Activated CD4-positive, alpha-beta T cell treated with anti-CD3 and anti-CD28 coated beads, Interleukin-2, amount 10 ng/mL, durations not matched to agents 7 days and 5 days (primary cell): Measurements from ENCODE around the gene MAL. TPM values are rescaled to one million over a fixed set of nuclear protein-coding genes. Genes with fewer than 3 reads are reported as not detected.
A peak's percentile ranks its signal among the peaks of the same experiment; 100 is the strongest.

Experiments
- CTCF ChIA-PET: fragments of 350-600 bp; sonication (Branson Sonifier 250); formaldehyde crosslinking; loops from one replicate; lab custom pipeline; 2021; ENCODE audit warnings: antibody characterized with exemption; lab: Charles Lee
- POLR2A ChIA-PET: fragments of 350-600 bp; sonication (Branson Sonifier 250); formaldehyde crosslinking; loops from one replicate; lab custom pipeline; 2021; ENCODE audit warnings: antibody characterized with exemption; lab: Charles Lee
- DNase-seq: peaks from one replicate; pipeline ENCODE4 v3.0.0-alpha.2; 2020
- H3K27ac Mint-ChIP-seq: one replicate; pipeline ENCODE4 v1.8.0; 2021; ENCODE audit warnings: mild to moderate bottlenecking, moderate library complexity, mixed read lengths
- H3K27me3 Mint-ChIP-seq: one replicate; pipeline ENCODE4 v1.8.0; 2021; ENCODE audit warnings: mixed read lengths
- H3K36me3 Mint-ChIP-seq: one replicate; pipeline ENCODE4 v1.8.0; 2021; ENCODE audit warnings: low read depth, mixed read lengths
- H3K4me1 Mint-ChIP-seq: one replicate; pipeline ENCODE4 v1.8.0; 2021; ENCODE audit warnings: mixed read lengths
- H3K4me3 Mint-ChIP-seq: one replicate; pipeline ENCODE4 v1.8.0; 2021; ENCODE audit warnings: mild to moderate bottlenecking, moderate library complexity, mixed read lengths
- H3K9me3 Mint-ChIP-seq: one replicate; pipeline ENCODE4 v1.8.0; 2021; ENCODE audit warnings: mixed read lengths
- total RNA-seq, 2 experiments: library from RNA; stranded (reverse); gene quantifications; one replicate each; pipeline ENCODE4 v1.2.3, GENCODE V29; 2021

Gene MAL
- total RNA-seq, 2 experiments from 2014 or later, result 237 to 339 TPM

DNA sequence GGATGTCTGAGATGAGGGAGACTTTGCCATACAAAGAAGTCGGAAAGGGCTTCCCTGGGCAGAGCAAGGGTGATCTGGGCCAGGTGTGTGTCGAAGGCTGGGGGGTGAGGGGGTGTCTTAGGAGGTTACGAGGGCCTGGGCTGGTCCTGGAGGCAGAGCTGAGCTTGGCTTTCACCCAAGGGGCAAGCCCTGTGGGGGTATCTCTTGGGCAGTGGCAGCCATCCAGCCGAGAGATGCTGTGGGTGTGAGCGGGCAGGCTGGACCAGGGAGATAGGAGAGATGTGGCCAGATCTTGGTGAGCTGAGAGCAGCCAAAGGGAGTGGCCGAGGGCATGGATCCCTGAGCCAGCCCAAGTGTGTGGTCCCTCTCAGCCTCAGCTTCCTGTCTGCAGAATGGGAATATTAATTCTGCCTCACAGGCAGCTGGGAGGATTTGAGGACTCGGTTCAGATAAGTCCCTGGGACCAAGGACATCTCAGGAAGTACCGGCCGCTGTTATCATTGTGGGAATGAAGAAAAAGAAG lies 33.0 kb downstream of the MAL start:
- DNase-seq, result no peak
- H3K27me3 Mint-ChIP-seq, result no peaks in the 10 kb centered on the region
- no peaks in the 10 kb centered on the region for H3K9me3 Mint-ChIP-seq
- peaks cover 21% of the 10 kb centered on the region for H3K36me3 Mint-ChIP-seq
- H3K4me1 Mint-ChIP-seq, result peaks cover 63% of the 10 kb centered on the region
- POLR2A ChIA-PET, result no interaction called here
- peak overlapping the region; percentile 41 for H3K27ac Mint-ChIP-seq
- H3K4me3 Mint-ChIP-seq, result no peak overlapping the region
- CTCF ChIA-PET, result interaction anchor here (4.5 kb wide), 1 partner anchor 18 kb away, joined by 13 read pairs; no protein-coding TSS in a partner anchor

DNA sequence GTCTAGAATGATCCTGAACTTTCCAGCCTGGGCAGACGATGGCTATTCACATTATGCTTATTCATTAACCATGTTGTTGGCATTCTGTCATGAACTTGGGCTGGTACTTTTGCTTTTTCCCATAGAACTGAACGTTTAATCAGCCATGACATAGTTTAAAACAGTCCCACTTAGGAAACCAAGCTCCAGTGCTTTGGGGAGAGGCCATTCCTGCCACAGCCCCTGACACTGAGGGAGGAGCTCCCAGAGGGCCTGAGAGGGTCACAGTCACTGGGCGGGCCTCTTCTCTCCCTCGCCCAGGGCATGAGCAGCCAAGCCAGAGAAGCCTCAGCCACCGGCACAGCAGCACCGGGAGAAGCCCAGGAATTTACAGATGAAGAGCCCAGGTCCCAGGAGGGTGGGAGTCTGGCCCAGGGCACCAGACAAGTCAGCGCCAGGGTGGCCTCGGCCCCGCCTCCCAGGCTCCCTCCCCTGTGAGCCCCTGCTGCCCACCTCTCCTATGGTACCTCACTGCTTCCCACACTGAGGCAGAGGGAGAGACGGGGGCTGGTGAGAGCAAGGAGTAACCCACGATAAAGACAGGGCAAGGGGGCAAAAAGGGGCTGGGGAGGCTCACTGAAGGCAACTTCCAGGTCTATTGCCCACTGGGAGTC lies 33.6 kb downstream of the MAL start:
- H3K9me3 Mint-ChIP-seq, result no peaks in the 10 kb centered on the region
- peak overlapping the region; percentile 68 for H3K27ac Mint-ChIP-seq
- H3K4me3 Mint-ChIP-seq, result no peak overlapping the region
- ChIA-PET CTCF (no interaction called here), POLR2A (no interaction called here)
- peaks cover 15% of the 10 kb centered on the region for H3K36me3 Mint-ChIP-seq
- peaks cover 64% of the 10 kb centered on the region for H3K4me1 Mint-ChIP-seq
- DNase-seq, result no peak
- no peaks in the 10 kb centered on the region for H3K27me3 Mint-ChIP-seq

DNA sequence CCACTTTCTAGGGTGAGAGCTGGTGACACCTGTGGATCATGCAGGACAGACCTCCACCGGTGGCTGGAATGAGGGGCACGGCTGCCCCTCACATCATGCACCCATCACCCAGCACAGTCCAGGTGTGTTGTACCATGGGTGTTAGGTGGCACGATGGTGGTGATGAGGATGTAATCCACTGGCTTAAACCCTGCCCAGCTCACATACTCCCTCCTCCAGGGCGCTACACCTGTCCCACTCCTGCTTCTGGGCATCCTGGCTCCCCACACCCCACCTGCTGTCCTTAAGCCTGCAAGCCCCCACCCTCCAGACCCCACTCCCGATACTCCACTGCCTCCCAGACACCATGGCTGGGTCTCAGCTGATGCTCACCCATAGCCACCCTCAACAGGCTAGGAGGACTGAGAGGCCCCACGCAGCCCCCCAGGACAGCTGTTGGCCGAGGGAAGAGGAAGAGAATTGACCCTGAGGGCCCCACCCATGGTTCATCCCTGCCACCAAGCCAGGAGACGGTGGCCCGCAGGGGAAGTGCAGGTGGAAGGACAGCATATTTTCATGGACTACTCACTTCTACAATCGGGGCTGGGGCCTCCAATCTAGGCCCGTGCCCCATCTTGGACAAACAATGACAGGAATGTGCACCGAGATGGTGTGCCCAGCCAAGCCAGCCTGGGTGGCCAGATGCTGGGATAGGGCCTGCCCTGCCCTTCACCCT lies 34.3 kb downstream of the MAL start:
- H3K4me1 Mint-ChIP-seq, result peaks cover 60% of the 10 kb centered on the region
- CTCF ChIA-PET, result no interaction called here
- H3K27me3 Mint-ChIP-seq, result no peaks in the 10 kb centered on the region
- H3K36me3 Mint-ChIP-seq, result peaks cover 10% of the 10 kb centered on the region
- DNase-seq, result no peak
- POLR2A ChIA-PET, result no interaction called here
- no peaks in the 10 kb centered on the region for H3K9me3 Mint-ChIP-seq
- H3K4me3 Mint-ChIP-seq, result no peak overlapping the region
- no peak overlapping the region for H3K27ac Mint-ChIP-seq

DNA sequence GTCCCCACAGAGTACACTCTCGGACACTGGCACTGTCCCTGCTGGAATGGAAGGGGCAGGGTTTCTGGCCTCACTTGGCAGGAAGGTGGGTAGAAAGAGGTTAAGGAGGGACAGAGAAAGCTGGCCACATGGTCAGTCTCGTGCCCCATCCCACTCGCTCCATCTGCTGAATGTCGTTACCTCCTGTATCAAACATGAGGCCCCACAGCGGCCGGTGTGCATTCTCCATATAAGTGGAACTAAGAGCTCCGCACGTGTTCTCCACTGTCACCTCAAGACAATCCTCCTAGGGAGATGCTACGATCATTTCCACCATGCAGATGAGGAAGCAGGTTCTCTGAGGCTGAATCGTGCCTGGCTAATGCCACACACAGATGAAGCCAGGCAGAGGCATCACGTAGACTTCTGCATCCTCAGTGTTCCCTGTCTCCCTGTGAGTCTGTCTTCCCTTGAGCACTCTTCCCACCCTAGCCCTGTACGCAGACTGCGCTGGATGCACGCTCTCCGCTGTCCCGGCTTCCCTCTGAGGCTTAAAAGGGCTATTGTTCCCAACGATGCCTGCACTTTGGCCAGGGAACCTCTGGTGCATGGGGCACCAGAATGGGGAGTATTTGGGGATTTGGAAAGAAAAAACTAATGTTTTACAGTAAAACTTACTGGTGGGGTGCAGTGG lies 35.1 kb downstream of the MAL start:
- peak overlapping the region; percentile 91 for H3K27ac Mint-ChIP-seq
- DNase-seq, result no peak
- no peaks in the 10 kb centered on the region for H3K27me3 Mint-ChIP-seq
- CTCF ChIA-PET, result interaction anchor here (1.4 to 8.6 kb wide), 3 partner anchors 8 to 19 kb away, joined by 4 to 92 read pairs (median 4); no protein-coding TSS in a partner anchor
- no peak overlapping the region for H3K4me3 Mint-ChIP-seq
- peaks cover 7% of the 10 kb centered on the region for H3K36me3 Mint-ChIP-seq
- no peaks in the 10 kb centered on the region for H3K9me3 Mint-ChIP-seq
- POLR2A ChIA-PET, result no interaction called here
- H3K4me1 Mint-ChIP-seq, result peaks cover 54% of the 10 kb centered on the region

DNA sequence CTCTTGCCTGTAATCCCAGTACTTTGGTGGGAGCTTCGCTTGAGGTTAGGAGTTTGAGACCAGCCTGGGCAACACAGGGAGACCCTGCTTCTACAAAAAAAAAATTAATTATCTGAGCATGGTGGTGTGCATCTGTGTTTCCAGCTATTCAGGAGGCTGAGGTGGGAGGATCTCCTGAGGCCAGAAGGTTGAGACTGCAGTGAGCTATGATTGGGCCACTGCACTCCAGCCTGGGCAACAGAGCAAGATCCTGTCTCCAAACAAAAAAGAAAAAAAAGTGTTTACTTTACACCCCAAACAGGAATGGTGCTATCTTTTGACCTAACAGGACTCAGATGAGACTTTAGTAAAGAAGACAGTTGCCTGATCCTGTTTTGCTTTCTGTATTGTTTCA lies 35.6 kb downstream of the MAL start:
- POLR2A ChIA-PET, result no interaction called here
- DNase-seq, result no peak
- peak overlapping the region; percentile 91 for H3K27ac Mint-ChIP-seq
- H3K36me3 Mint-ChIP-seq, result peaks cover 3% of the 10 kb centered on the region
- H3K27me3 Mint-ChIP-seq, result no peaks in the 10 kb centered on the region
- H3K9me3 Mint-ChIP-seq, result no peaks in the 10 kb centered on the region
- H3K4me3 Mint-ChIP-seq, result no peak overlapping the region
- H3K4me1 Mint-ChIP-seq, result peaks cover 49% of the 10 kb centered on the region
- CTCF ChIA-PET, result interaction anchor here (0.5 to 8.6 kb wide), 4 partner anchors 8 to 1261 kb away, joined by 4 to 92 read pairs (median 4); no protein-coding TSS in a partner anchor

DNA sequence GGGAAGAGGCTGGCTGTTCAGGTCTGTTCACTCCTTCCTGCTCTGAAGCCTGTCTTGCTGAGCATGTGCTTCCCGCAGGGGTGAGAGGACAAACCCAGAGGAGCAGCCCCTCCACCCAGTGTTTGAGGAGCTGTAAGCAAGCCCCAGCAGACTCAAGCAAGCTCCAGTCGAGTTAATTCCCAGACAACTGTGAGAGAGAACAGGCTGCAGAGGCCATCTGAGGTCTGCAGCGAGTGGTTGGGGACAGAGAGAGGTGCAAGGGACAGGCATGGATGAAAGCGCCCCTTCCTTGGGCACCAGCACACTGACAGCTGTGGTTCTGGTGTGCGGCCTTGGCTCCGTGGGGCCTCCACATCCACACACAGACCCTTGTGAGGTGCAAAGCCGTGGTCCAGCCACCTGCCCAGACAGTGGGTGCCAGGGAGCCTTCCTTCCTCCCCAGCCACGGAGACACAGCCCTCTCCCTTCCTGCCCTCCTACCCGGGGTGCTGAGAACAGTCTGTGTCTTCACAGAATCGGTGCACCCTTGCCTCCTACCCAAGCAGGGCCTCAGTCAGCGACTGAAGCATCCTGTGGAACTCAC lies 36.2 kb downstream of the MAL start:
- Mint-ChIP-seq H3K27ac (peak overlapping the region; percentile 91), H3K4me3 (no peak overlapping the region)
- POLR2A ChIA-PET, result no interaction called here

DNA sequence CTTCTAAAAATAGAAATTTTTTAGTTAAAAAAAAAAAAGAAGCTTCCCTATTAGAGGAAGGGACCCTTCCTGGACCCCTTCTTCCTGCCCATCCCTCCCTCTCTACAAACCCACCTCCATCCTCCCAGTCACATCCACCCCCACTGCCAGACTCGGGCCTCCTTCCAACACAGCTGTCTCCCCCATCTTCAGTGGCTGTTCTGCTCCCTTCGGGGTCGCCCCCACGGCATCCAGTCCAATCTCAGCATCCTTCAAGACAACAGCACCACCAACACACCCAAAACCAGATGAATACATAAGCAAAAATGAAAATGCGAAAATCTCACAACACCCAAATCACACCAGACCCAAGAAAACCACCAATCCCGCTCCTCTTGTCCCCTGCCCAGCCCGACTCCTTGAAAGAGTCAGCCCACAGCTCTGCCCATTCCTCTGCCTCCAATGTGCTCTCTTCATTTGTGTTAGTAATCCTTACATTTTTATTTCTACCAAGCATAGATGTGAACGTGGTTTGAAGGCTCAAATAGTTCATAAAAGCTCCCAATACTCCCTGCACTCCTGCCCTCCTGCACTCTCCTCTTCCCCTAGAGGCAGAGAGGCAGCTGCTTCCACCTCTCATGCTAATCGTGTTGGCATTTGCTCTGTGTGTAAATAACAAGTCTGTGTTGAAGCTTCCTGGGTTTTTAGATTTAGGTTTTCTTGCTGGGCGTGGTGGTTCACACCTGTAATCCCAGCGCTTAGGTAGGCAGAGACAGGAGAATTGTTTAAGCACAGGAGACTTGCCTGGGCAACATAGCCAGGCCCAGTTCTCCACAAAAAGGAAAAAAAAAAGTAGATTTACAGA lies 37.0 kb downstream of the MAL start:
- ChIA-PET CTCF (interaction anchor here (0.6 to 8.6 kb wide), 10 partner anchors 8 to 97 kb away, joined by 3 to 92 read pairs (median 4); partner anchors contain the start of gene ZNF514), POLR2A (interaction anchor here (1.2 kb wide), 1 partner anchor 17 kb away, joined by 7 read pairs; no protein-coding TSS in a partner anchor)
- DNase-seq, result no peak
- H3K36me3 Mint-ChIP-seq, result no peaks in the 10 kb centered on the region
- H3K9me3 Mint-ChIP-seq, result no peaks in the 10 kb centered on the region
- H3K27ac Mint-ChIP-seq, result peak overlapping the region; percentile 91
- no peaks in the 10 kb centered on the region for H3K27me3 Mint-ChIP-seq
- H3K4me3 Mint-ChIP-seq, result peak overlapping the region; percentile 42
- peaks cover 42% of the 10 kb centered on the region for H3K4me1 Mint-ChIP-seq

More for the DNA sequence above, 36.2 kb downstream of the MAL start:
- DNase-seq, result peak; percentile 35
- CTCF ChIA-PET, result interaction anchor here (0.5 to 8.6 kb wide), 6 partner anchors 9 to 1260 kb away, joined by 3 to 92 read pairs (median 4); no protein-coding TSS in a partner anchor
- Mint-ChIP-seq H3K27me3 (no peaks in the 10 kb centered on the region), H3K36me3 (no peaks in the 10 kb centered on the region), H3K9me3 (no peaks in the 10 kb centered on the region), H3K4me1 (peaks cover 44% of the 10 kb centered on the region)

DNA sequence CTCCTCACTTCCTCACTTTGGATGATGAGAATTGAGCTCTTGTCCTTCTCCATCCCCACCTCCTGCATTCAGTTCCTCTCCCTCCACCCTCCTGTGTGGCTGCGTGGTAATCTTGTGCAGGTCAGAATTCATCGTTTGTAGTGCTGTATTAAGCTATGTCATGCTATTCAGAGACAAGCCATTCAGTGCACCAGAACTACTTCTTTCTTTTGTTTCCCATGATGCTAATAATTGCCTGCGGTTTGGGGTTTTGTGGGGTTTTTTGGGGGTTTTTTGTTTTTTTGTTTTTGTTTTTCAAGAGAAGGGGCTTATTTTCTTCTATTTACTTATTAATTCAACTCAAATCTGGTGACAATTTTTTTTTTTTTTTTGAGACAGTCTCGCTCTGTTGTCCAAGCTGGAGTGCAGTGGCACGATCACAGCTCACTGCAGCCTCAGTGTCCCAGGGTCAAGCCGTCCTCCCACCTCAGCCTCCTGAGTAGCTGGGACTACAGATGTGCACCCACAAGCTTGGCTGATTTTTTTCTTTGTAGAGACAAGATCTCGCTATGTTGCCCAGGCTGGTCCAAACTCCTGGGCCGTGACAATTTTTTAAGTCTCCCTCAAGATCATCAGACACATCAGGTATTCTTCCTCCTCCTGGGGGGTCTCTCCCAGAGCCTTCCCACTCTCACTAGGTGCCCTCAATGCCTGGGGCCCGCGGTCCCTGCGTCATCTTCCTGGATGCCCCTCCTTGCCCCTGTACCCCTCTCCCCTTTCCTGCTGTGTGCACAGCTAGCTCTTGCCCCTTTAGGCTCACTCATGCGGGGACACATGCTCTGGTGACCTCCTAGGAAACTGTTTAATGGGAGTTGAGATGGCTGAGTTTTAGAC lies 37.8 kb downstream of the MAL start:
- H3K4me3 Mint-ChIP-seq, result peak overlapping the region; percentile 42

DNA sequence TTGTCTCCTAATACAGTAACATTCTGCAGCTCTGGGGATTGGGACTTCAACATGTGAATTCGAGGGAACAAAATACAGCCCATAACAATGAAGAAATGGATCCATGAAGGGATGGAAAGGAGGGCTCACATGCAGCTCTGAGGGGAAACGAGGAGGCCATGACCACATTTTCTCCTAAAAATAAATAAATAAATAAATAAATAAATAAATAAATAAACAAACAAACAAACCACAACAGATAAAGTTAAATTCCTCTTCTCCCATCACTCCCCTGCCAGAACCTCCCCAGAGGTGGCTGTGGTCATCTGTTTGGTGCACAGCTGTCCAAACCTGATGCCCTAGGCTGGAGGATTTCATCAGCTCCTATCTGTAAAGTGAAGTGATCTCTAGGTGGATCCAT lies 42.7 kb downstream of the MAL start:
- H3K27me3 Mint-ChIP-seq, result no peaks in the 10 kb centered on the region
- H3K4me3 Mint-ChIP-seq, result no peak overlapping the region

More for the DNA sequence above, 37.8 kb downstream of the MAL start:
- no peak for DNase-seq
- peak overlapping the region; percentile 91 for H3K27ac Mint-ChIP-seq
- POLR2A ChIA-PET, result interaction anchor here (1.2 kb wide), 1 partner anchor 16 kb away, joined by 7 read pairs; no protein-coding TSS in a partner anchor
- H3K27me3 Mint-ChIP-seq, result no peaks in the 10 kb centered on the region
- H3K9me3 Mint-ChIP-seq, result no peaks in the 10 kb centered on the region
- CTCF ChIA-PET, result interaction anchor here (0.6 to 8.6 kb wide), 11 partner anchors 9 to 52 kb away, joined by 3 to 92 read pairs (median 4); no protein-coding TSS in a partner anchor
- H3K36me3 Mint-ChIP-seq, result no peaks in the 10 kb centered on the region
- peaks cover 40% of the 10 kb centered on the region for H3K4me1 Mint-ChIP-seq

DNA sequence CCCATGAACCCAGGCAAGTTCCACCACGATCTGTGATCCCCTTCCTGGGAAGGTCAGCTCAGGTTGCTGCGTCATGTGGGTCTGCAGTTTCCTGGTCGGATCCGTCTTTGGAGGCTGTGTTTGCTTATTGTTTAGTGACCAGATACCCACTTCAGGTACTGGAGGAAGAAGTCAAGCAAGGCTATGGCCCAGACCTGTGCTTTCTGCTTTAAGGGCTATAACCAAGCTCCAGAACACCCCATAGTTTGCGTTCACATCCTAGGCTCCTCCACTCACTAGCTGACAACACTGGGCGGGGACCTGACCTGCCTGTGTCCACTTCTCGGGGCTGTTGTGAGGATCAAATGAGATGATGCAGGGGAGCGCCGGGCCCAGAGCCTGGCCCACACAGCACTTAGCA lies 44.0 kb downstream of the MAL start:
- peaks cover 35% of the 10 kb centered on the region for H3K4me1 Mint-ChIP-seq
- DNase-seq, result no peak
- H3K9me3 Mint-ChIP-seq, result peaks cover 3% of the 10 kb centered on the region
- peaks cover 12% of the 10 kb centered on the region for H3K36me3 Mint-ChIP-seq
- H3K27me3 Mint-ChIP-seq, result no peaks in the 10 kb centered on the region
- H3K27ac Mint-ChIP-seq, result no peak overlapping the region
- ChIA-PET CTCF (interaction anchor here (1.0 to 1.7 kb wide), 2 partner anchors 11 to 47 kb away, joined by 3 to 6 read pairs; no protein-coding TSS in a partner anchor), POLR2A (no interaction called here)
- no peak overlapping the region for H3K4me3 Mint-ChIP-seq

More for the DNA sequence above, 42.7 kb downstream of the MAL start:
- CTCF ChIA-PET, result interaction anchor here (1.7 to 8.6 kb wide), 2 partner anchors 9 to 46 kb away, joined by 6 to 92 read pairs; no protein-coding TSS in a partner anchor
- no peak for DNase-seq
- POLR2A ChIA-PET, result no interaction called here
- Mint-ChIP-seq H3K4me1 (peaks cover 32% of the 10 kb centered on the region), H3K9me3 (peaks cover 3% of the 10 kb centered on the region), H3K27ac (no peak overlapping the region), H3K36me3 (peaks cover 10% of the 10 kb centered on the region)
